Gastrocnemius medialis (tissue), 4 donors: Measurements from ENCODE around the gene AUTS2.

Experiments used
- POLR2A ChIP-seq, 2 donors: fragments of 450-650 bp; IDR thresholded peaks; one replicate each; pipeline ENCODE4 v1.6.1; 2017; ENCODE audit warnings: antibody characterized with exemption in 2 of 2, mild to moderate bottlenecking in 2 of 2, moderate library complexity in 2 of 2
- TF ChIP-seq, protein P1 (sequence below), 5 experiments: fragments of 450-650 bp in 3 of 5; fragments of 200-600 bp in 2 of 5; sonication (generic) in 2 of 5; IDR thresholded peaks in 4 of 5; conservative IDR thresholded peaks in 1 of 5; 1 replicate in 4 of 5; 2 replicates in 1 of 5; pipeline ENCODE4 v1.5.1; 2016 to 2019; ENCODE audit warnings: antibody characterized with exemption in 5 of 5, mild to moderate bottlenecking in 3 of 5, moderate library complexity in 3 of 5

DNA sequence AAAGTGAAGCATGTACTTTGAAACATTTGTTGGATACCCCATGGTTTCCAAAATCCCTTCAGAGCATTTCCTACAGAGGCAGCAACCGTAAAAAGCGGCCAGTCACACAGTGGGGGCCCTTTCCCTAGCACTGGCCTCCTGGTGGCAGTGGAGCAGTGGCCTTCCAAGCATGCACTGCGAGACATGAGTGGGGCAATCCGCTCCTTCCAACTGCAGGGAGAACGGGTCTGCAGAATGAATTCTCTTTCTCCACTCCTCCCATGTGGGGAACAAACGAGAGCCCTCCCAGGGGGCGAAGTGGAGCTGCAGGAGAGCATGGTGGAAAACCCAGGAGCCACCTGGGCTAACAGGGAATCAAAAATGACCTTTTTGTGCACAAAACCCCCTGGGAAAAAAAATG lies 990.7 kb downstream of the AUTS2 start:
- TF ChIP-seq, protein P1, sequence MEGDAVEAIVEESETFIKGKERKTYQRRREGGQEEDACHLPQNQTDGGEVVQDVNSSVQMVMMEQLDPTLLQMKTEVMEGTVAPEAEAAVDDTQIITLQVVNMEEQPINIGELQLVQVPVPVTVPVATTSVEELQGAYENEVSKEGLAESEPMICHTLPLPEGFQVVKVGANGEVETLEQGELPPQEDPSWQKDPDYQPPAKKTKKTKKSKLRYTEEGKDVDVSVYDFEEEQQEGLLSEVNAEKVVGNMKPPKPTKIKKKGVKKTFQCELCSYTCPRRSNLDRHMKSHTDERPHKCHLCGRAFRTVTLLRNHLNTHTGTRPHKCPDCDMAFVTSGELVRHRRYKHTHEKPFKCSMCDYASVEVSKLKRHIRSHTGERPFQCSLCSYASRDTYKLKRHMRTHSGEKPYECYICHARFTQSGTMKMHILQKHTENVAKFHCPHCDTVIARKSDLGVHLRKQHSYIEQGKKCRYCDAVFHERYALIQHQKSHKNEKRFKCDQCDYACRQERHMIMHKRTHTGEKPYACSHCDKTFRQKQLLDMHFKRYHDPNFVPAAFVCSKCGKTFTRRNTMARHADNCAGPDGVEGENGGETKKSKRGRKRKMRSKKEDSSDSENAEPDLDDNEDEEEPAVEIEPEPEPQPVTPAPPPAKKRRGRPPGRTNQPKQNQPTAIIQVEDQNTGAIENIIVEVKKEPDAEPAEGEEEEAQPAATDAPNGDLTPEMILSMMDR (IDR thresholded peaks at IDR 0.05 in 4 of 5, conservative IDR thresholded peaks at IDR 0.05 in 1 of 5) = no peak
- no peak for TF ChIP-seq POLR2A (IDR thresholded peaks at IDR 0.05)
